ENCODE results near the gene ITIH4.

The ITIH4 gene
- 1.7 to 1.8 reads per million in 2 donors for total RNA-seq

GRCh38 chr3:52830535-52831258 lies at the start of gene ITIH4:
ITIH4 (minus strand) TSS chr3:52830672; CDS start chr3:52830642, 30 bp downstream.
- no peak for DNase-seq

- no peak for DNase-seq
These were observed 49.6 kb upstream of the ITIH4 start for GRCh38 chr3:52880047-52880446.

DNA sequence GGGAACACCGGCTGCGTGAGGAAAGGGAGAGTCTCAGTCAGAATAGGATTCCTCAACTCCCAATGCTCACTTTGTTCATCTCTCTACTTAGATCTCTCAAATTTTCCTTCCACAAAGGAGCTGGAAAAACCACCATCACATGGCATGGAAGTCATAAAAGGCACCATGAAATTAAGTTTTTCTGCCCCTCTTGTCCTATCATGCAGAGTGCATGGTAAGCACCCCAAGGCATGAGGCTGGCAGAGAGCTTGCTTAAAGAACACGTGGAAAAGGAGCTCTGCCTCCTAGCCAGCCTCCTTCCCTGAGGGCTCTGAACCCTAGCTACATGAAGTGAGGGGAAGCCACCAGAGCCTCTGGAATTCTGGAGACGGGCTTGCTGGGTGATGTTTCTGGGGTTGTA lies 49.1 kb upstream of the ITIH4 start:
- DNase-seq, result no peak

- DNase-seq, result no peak
These were observed 48.6 kb upstream of the ITIH4 start for GRCh38 chr3:52879090-52879489.

DNA sequence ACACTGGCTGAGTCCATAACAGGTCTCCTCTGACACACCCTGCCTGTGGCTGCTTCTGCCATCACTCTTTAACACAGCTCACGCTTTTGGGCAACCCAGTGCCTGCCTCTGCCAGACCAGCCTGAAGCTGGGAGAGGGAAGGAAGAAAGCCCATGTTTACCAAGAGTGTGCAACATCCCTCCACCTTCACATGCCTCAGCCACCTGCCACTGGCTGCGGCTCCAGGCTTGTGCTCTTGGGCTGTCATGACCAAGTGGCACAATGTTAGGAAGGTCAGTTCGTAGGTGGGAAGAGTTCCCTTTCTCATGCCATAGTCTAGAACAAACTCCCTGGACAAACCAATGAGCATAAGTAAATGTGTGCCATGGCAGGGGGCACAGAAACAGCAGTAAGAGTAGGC lies 46.6 kb upstream of the ITIH4 start:
- DNase-seq, result no peak

DNA sequence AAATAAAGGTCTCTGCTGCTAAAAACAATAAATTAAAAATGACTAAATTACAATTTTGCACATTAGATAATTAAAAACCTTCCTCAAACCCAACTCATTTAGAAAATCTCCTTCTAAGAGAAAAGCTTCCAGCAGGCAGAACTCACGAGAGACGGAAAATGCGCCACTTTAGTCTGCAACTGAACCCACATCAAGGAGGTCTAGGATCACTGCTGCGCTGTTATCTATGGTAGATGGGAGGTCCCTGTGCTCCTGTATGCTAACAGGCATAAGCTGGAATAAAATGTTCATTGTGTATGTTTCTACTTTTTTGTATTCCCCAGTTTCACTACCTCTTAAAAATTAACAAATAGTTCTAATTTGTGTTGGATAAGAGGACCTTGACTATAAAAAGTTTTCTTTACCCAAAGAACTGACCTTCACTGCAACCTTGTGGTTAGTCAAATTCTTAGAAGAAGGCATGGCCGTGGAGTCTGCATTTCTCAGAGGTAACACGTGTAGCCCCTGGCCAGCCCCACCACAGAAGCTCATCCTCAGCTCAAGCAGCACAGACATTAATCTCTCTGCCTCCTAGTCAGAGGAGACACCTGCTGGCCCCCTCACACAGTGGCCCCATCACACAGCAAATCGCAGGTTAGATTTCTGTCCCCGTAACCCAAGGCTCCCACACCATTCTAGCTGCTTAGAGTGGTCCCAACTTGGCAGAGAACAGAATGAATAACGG lies 44.6 kb upstream of the ITIH4 start:
- DNase-seq, result no peak

GRCh38 chr3:52874160-52874701 lies 43.8 kb upstream of the ITIH4 start:
- DNase-seq, result no peak

GRCh38 chr3:52873433-52874159 lies 43.1 kb upstream of the ITIH4 start:
- no peak for DNase-seq

DNA sequence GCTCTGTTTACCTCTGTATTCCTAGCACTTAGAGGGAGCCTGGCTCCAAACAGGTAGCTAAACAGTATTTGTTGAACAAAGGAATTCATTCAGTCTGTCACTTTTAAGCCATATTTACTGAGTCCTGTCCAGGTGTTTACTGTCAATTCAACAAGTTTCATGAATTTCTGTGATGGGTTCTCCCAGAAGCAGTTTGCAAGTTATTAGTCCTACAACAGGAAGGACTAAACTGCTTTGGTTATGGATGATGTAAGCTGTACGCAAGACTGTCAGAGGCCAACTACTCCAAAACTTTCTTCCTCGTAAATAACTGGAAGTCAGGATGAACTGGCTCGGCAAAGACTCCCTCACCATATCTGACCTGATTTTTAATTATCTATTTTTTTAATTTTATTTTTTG lies 41.8 kb upstream of the ITIH4 start:
- DNase-seq, result no peak

- DNase-seq, result no peak
These were observed 41.3 kb upstream of the ITIH4 start for GRCh38 chr3:52871761-52872160.

DNA sequence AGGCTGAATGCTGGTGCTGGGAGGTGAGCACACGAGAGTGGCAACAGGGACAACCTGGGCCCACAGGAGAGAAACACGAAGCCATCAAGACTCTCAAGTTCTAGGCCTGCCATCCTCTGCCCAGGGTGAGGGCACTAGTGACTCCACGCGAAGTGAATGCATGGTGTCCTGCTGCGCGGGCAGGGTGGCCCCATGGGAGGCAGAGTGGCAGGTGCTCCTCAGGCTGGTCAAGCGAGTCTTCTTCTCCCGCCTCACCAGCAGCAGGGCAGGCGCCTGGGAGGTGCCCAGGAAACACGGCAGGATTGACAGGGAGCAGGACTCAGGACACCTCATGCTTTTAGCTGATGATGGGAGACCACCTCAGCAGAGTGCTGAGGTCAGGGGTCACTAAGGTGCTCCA lies 40.0 kb upstream of the ITIH4 start:
- DNase-seq, result no peak

- no peak for DNase-seq
These were observed 36.0 kb upstream of the ITIH4 start for GRCh38 chr3:52866427-52866826.

DNA sequence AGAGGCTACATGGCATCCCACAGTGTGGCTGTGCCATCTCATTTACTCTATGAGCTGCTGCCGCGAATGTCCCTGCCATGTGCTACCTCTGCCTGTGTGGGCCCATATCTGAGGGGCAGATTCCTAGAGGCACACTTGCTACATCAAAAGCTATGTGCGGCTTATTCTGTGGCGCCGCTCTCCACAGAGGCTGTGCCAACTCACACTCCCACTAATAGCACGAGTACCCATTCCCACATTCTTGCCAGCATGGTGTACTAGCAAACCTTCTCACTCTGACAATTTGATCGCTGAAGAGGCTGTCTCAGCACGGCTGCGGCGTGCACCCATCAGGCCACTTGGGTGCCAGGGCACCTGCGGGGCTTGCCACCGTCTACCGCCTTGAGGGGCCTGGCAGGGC lies 35.5 kb upstream of the ITIH4 start:
- no peak for DNase-seq

GRCh38 chr3:52860424-52860768 lies 29.9 kb upstream of the ITIH4 start:
- no peak for DNase-seq

GRCh38 chr3:52859686-52860423 lies 29.4 kb upstream of the ITIH4 start:
- no peak for DNase-seq

DNA sequence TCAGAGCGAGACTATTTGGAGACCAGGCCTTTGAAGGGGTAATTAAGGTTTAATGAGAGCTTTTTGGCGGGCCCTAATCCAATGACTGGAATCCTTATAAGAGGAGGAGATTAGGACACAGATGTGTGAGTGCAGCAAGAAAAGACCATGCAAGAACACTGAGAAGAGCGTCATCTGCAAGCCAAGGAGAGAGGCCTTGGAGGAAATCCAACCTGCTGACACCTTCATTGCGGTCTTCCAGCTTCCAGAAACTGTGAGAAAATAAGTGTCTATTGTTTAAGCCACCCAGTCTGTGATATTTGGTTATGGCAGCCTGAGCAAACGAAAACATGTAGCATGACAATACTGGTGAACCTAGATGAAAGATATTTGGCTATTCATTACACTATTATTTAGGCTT lies 27.4 kb upstream of the ITIH4 start:
- no peak for DNase-seq

DNA sequence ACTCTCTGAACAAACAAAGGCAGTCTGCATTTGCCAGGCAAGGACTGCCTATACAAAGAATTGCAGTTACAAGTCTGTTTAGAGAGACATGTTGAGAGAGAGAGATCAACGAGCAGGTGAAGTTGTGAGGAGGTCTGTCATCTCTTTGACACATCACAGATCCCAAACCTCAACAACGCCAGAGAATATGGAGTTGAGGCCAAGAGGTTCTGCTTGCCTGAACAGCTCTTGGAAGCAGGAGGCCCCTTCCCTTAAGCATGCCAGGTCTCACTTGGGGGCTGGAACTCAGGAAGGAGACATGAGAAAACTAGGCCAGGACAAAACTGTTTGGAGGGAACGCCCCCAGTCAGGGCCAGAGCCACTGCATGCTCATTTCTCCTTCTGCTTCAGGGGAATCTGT lies 26.7 kb upstream of the ITIH4 start:
- DNase-seq, result no peak

- no peak for DNase-seq
These were observed 26.2 kb upstream of the ITIH4 start for GRCh38 chr3:52856666-52857065.

GRCh38 chr3:52854013-52854412 lies 23.5 kb upstream of the ITIH4 start:
- no peak for DNase-seq

- no peak for DNase-seq
These were observed 21.9 kb upstream of the ITIH4 start for GRCh38 chr3:52852419-52852818.

GRCh38 chr3:52851348-52851747 lies 20.9 kb upstream of the ITIH4 start:
- DNase-seq, result no peak

DNA sequence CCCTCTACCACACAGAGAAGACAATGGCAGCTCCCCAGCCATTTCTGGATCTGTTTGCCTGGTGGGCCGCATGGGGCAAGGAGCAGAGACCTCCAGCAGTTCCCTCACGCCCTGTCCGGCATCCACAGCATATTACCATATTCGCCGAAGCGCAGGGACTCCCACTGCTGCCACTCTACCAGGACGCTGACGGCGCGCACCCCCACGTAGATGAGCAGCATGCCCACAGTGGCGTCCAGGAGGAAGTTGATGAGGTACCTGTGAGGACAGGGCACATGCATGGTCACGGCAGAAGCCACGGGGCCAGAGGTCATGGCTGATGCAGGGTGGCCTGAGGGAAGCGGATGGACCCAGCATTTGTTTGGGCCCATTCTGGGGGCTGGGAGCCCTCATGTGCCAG lies 19.2 kb upstream of the ITIH4 start:
- DNase-seq, result no peak

- DNase-seq, result no peak
These were observed 18.1 kb upstream of the ITIH4 start for GRCh38 chr3:52848617-52849016.

Measured in activated gamma-delta T cell (primary cell).